HS-27A (cell line): ENCODE measurements around the gene POU6F2.
"Not testable (repeated sequence)": the region's sequence is repeated elsewhere in the genome, so short reads cannot be mapped to it uniquely, and the experiment has no call there.

ENCODE experiments used
- DNase-seq: peaks from one replicate; pipeline ENCODE4 v3.0.0-alpha.2; 2012; ENCODE audit warnings: low read depth, missing footprints

Gene POU6F2

DNA sequence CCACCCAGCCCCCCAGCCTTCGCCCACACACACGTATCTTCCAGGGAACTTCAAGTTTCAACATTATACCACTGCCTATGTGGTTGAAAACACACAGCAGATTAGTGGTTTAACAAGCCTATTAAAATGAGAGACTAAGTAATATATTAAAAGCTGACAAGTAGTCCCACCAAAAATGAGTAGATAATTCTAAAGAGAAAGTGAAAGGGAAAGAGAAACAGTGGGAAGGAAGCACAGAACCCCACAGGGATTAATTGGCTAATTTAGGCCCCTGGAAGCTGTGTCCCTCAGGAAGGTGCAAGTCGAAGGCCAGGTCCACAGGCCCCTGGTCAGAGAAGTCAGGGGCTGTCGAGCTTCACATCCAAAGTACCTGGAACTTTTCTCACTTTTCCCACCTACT lies 378.0 kb downstream of the POU6F2 start:
- DNase-seq: no peak

DNA sequence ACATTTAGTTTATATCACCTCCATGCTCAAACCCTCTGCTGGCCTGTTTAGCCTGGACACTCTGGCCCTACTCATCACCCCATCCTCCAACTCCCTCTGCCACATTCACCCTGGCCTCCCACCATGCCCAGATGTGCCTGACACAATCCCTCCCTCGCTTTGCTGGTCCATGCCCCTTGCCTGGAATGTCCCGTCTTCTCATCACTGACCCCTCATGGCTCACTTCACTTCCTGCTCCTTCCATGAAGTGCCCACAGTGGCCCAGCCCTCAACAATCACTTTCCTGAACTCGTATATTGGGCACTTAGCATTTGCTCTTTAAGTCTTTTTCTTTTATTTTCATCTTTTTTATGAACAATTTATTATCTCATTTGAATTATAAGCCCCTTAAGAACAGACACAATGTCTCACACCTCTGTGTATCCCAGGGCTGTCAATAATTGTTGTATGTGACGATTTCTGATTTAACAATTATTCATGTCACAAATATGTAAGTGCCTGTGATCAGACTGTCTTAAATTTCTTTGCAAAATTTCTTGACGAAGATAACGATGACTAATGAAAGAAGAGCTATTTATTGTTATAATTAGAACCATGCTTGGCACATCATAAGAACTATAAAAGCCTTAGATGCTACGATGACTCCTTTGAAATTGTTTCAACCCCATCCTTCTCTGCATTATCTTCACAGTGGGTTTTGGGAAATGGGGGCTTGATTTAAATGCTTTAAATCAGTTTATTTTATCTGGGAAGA lies 378.6 kb downstream of the POU6F2 start:
- DNase-seq: no peak

DNA sequence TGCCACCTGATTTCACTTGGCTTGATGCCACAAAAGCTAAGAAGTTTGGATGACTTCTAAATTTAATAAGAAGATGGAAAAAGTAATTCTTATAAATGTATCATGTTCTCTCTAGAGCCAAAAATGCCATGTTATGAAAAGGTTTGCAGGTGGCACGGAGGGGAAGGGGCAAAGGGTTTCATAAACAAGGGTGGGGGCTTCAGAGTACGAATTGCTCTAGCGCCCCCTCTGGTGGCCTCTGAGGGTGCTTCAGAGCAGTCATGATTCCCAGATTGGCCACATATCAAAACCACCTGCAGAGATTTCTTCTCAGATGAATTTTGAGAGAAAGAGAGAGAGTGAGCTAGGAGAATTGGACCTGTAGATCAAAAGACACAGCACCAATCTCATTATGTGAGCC lies 379.9 kb downstream of the POU6F2 start:
- no peak for DNase-seq

DNA sequence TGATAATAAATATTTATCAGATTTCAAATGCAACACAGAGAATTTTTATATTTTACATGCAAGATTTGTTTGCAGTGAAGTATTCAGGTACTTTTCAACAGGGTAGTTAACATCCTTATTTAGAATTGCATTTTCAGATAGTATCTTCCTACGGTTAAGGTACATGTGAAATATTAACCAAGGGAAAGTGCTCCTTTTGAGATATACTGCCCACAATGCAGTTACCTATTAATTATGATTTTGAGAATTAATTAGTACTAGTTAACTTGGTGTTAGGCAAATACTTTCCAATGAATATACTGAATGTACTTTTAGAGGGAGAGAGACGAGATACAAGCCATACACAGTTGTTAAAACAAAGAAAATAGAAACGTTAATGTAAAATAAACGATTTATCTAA lies 382.3 kb downstream of the POU6F2 start:
- no peak for DNase-seq

DNA sequence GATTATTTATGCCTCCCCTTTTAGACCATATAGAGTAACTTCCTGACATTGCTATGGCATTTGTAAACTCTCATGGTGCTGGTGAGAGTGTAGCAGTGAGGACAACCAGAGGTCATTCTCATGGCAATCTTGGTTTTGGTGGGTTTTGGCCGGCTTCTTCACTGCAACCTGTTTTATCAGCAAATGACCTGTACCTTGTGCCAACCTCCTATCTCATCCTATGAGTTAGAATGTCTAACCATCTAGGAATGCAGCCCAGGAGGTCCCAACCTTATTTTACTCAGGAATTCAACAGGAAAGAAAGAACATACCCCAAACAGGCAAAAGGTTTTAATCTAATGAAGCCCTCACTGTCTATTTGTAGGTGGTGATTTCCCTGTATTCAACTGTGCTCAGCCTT lies 383.1 kb downstream of the POU6F2 start:
- DNase-seq: no peak

DNA sequence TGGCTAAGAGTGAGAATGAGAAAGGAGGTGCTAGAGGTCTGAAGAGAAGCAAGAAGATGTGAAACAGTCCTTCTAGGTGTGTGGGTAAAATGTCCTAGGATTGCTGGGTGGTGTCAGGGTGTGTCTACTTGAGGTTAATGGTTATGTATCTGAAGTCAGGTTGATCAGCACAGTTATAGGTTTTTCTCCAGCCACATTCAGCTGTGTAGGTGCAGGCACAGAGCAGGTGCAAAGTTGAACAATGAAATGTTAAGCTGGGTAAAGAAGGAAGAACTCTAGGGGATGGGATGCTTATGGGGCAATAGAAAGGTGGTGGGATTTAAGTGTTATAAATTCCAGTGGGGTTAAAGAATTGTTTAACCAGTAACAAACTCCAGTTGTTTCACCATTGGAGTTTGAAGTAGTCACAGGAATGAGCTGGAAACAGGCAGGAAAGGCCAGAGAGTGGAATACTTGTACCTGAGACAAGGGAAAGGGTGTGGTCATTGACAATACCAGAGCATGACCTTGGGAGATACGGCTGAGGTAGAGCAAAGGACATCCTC lies 388.1 kb downstream of the POU6F2 start:
- DNase-seq: no peak

DNA sequence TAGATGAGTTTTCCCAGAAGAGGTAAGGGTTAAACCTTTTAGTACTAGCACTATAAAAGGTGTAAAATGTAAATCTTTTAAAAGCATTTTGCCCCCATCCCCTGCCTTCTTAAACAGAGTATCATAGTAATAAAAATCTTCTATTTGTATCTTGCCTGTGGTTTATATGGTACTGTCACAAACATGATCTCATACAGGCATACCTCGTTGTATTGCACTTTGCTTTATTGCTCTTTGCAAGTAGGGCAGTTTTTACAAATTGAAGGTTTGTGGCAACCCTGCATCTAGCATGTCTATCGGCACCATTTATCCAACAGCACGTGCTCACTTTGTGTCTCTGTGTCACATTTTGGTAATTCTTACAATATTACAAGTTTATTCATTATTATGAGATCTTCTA lies 389.7 kb downstream of the POU6F2 start:
- DNase-seq: no peak

DNA sequence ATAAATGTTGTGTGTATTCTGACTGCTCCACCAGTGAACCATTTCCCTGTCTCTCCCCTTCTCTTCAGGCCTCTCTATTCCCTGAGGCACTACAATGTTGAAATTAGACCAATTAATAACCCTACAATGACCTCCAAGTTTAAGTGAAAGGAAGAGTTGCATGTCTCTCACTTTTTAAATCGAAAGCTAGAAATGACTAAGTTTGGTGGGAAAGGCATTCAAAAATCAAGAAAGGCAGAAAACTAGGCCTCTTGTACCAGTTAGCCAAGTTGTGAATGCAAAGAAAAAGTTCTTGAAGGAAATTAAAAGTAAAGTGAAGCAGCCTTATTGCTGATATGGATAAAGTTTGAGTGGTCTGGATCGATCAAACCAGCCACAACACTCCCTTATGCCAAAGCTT lies 390.2 kb downstream of the POU6F2 start:
- no peak for DNase-seq

DNA sequence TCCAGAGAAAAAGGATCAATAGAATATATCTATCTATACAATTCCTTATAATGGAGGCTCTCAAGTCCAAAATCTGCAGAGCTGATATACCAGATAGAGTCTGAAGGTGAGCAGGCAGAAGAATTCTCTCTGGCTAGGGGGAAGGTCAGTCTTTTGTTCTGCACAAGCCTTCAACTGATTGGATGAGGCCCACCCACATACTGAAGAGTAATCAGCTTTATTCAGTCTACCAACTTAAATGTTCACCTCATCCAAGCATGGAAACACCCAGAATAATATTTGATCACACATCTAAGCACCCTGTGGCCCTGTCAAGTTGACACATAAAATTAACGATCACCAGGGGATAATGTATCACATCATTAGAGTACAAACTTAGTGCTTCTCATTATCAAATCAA lies 394.7 kb downstream of the POU6F2 start:
- no peak for DNase-seq

DNA sequence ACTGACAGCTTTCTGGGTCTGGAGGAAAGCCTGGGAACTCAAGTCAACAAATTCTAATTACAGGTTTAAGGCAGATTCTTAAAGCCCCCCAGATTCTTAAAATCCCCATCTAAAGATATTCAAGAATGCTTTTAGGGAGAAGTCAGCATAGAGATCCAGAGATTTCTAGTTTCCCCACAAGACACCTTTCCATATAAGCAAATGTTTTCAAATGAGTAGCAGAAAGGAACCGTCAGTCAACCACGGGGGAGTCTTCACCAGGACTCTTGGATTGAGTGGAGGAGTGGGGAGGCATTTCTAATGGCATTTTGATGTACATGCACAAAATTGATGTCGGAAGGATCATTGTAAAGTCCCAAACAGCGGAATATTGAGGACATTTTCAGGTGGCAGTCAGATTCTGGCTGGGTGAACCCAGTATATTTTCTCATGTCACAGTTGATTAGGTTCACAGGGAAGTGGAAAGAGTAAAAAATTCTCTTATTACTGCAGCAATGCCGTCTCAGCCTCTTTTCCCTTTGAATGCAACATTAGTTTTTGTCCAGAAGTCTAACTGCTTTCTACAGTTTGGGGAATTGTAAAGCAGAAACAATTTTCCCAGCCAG lies 396.8 kb downstream of the POU6F2 start:
- DNase-seq: no peak

DNA sequence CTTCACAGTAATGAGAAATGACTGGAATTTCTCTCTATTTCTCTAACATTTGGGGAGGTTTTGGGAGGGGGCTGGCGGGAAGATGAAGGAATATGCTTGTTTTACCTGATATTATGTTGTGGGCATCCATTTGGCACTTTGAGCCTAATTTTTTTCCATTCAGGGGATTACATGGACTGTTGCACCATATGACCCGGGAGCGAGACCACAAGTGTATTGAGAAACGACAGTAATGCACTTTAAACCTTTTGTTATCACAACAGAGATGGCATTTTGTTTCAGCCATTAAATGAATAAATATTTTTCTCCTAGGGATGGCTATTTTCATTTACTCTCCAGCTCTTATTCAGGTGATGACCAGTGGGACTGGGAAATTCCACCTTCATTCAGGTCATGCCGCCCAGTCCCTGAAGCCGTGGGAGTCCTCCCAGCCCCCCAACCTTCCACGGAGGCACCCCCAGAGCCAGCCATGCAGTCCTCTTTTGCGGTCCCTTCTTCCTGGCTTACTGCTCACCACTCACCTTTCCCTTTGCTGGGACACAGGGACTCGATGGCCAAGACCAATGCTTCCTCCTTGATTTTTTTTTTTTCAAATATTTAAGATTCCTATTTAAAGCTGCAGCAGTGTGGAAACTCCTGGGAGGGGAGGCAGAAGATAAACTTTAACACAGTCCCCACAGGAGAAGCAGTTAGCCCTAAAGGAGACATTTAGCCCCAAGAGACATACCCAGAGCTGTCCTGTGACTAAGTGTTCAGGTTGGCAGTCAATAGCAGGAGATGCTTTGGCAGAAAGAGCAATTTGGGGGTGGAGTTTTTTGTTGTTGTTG lies 397.6 kb downstream of the POU6F2 start:
- no peak for DNase-seq

DNA sequence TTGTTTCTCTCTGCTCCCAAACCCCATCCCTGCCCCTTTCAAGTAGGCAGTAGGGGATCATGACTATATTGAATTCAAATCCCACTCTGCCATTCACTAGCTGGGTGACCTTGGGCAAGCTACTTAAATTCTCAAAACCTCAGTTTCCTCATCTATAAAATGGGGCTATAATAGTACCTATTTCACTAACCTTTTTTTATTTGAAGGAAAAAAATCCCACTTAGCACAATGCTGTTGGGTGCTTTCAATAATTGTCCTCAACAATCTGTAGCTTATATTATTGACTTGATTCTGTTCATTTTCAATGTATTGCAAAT lies 398.1 kb downstream of the POU6F2 start:
- no peak for DNase-seq

DNA sequence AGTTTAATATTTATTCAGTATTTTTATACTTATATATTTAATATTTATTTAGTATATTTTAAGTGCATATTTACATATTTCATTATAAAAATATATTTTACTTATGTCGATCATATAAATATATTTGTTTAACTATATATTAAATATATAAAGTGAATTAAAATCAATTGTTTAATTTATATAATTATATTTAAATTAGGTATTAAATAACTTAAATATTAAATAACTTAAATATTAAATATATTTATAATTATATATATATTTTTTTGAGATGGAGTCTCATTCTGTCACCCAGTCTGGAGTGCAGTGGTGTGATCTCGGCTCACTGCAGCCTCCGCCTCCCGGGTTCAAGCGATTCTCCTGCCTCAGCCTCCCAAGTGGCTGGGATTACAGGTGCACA lies 399.2 kb downstream of the POU6F2 start:
- DNase-seq: not testable (repeated sequence)

DNA sequence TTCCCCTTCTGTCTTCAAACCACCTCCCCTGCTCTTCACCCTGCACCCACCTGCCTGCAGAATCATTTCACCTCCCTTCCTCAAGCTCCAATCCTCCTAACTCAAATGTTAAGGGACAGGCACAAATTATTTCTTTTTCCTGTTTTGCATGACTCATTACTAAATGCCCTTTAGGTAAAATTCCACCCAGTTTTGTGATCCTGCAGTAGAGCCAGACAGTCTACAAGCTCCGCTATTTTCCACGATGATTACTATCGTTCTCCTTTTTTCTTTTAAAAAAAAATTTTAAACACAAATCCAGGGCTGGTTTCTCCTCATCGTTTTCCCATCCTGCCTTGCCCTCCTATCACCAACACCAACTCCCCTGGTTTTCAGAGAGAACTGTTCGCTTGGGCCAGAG lies 401.7 kb downstream of the POU6F2 start:
- DNase-seq: no peak

DNA sequence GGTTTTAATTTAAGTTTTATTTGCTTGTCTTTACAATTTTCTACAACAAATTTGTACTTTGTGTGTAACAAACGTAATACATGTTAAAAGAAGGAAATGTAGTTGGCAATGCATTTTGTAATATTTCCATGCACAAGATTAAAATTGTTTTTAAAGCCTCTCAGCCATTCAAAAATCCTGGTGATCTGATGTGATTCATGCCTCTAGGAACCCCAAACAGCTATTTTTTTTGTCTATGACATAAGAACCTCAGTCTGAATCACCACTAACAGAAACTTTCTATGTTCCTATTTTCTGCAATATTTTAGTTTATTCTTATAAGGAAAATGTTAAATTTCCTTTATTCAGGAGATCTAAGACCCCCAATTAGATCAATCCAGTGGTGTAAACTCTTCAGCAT lies 405.4 kb downstream of the POU6F2 start:
- no peak for DNase-seq

DNA sequence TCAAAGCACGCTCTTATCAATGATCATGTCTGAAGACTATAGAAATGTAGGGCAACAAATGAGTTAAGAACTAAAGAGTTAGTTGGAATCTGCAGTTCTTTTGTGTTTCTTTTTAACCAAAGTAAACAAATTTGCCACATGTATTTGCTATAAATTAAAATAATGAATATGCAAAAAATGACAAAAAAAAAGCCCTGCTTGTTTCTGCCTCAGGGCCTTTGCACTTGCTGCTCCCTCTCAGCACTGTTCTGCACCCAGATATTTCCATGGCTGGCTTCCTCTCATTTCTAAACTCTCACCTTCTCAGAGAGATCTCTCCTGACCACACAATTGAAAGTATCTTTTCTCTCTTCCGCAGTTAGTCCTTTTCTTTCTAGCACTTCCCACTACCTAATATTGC lies 406.7 kb downstream of the POU6F2 start:
- DNase-seq: no peak

DNA sequence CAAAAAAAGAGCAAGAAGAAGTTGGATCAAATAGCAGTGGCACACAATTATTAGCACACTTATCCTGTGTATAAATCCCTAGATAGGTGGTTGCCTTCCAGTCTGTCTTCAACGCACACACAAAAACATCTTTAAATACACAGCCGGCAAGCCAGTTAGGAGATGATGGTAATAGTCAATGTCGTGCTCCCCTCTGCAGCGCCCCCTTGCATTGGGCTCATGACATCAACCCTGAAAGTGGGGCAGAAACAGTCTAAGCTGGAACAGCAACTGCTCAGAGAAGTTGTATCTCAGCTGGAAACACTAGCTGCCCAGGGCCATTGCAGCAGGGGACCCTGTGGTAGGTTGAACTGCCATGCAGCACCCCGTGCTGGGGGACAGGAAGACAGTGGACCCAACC lies 409.0 kb downstream of the POU6F2 start:
- DNase-seq: no peak

DNA sequence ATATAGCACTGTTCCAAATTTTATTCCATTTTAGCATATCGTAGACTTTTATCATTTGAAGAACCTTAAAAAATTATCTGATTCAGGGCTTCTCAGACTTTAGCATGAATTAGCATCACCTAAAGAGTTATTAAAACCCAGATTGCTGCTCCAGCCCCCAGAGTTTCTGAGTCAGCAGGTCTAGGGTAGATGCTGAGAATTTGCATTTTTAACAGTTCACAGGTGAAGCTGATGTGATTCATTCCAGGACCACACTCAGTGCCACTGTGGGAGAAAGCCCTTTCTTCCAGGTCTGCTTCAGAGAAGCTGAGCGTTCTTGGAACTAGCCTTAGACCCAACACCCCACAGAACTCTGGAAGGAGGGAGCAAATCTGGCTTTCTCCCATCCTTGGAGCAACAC lies 414.4 kb downstream of the POU6F2 start:
- DNase-seq: no peak

DNA sequence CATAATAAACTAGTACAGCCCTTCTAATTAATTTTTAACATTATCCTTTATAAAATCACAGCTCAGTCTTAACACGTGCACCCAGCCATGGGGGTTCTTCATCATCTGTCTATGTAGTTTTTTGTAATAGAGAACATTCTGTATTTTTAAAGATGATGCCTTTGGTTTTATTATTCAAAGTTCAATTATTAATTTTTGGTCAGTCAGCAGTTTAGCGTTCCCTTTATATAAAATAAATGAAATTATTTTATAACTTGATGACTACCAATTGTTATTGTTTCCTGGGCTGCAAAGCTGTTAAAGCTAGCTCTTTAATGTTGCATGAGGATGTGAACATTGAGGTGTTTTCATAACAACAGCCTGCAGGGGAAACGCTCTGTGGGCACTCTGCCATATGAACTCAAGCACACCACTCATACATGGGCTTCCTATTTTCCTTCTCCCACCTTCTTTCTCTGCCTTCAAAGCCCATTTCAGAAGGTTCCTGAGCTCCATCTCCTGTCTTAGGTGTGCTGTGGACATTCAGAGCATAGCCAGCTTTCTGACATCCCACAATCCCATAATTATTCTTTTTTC lies 416.5 kb downstream of the POU6F2 start:
- DNase-seq: no peak

DNA sequence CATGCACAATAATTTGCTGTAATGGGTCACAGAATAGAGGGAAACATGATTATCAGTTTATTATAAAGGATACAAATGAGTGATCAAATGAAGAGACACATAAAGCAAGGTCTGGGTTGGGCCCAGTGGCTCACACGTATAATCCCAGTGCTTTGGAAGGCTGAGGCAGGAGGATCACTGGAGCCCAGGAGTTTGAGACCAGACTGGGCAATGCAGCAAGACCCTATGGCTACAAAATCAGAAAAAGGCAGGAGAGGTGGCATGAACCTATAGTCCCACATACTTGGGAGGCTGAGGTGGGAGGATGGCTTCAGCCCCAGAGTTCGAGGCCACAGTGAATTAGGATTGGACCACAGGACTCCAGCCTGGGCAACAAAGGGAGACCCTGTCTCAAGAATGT lies 421.7 kb downstream of the POU6F2 start:
- no peak for DNase-seq

DNA sequence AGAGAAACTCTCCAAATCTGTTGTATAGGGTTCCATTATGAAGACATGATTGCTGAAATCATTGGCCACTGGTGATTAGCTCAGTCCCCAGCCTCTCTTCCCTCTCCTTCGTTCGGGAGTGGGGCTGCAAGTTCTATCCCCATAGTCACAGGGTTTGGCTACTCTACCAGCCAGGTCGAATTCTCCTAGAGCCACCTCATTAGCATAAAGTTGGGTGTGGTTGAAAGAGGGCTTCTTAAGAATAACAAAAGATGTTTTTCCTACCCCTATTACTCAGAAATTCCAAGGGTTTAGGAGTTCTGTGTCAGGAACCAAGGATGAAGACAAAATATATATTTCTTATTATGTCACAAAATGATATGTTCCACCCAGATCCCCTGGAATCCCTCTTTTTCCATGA lies 422.3 kb downstream of the POU6F2 start:
- no peak for DNase-seq

DNA sequence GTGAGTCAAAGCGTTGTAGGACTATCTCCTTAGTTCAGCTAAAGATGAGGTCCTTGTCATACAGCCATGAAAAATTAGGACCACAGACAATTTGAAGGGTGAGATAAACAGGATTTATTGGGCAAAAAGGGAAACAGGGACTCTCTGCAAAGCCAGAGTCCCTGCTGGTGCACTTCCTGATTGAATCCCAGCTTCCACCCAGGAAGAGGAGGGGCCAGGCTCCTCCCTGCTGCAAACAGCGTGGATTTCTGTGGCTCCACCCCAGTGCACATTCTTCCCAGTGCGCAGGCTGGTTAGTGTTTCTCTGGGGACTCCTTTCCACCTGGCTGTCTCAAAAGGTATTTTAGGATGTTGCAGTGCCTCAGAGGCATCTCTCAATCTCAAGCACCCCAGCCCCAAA lies 423.1 kb downstream of the POU6F2 start:
- DNase-seq: no peak

DNA sequence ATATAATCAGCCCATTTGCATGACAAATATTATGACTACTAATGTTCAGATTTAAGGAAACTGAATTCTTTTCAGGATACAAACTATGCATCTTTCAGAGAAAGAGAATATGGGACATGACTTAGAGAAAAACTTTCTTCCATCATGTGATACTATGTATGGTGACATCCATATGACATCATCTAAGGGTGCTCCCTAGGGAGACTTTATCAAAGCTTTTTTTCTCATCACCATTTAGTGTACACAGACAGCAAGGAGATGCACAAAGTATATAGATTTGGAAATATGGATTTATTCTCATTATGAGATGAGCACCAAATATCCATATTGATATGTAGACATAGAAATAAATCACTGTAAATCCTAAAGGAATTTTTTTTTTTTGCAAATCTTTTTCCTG lies 424.3 kb downstream of the POU6F2 start:
- DNase-seq: no peak
